H1 (cell line): ENCODE results near the gene RDM1. TPM values are rescaled to one million over a fixed set of nuclear protein-coding genes. Genes with fewer than 3 reads are reported as not detected.

ENCODE experiments used
- CTCF ChIA-PET: fragments of 300-600 bp; sonication (Branson Sonifier 250); formaldehyde crosslinking; loops from one replicate; lab custom pipeline; 2021; ENCODE audit not compliant: partially characterized antibody; lab: Charles Lee
- POLR2A ChIA-PET: fragments of 300-600 bp; sonication (Branson Sonifier 250); formaldehyde crosslinking; loops from one replicate; lab custom pipeline; 2021; ENCODE audit warnings: inconsistent platforms; ENCODE audit not compliant: partially characterized antibody; lab: Charles Lee
- DNase-seq, 2 experiments: peaks; one replicate each; pipeline versions ENCODE4 v3.0.0 to v3.0.0-alpha.2; 2010 to 2022; ENCODE audit warnings: low spot score in 2 of 2, low read depth in 1 of 2, mixed read lengths in 1 of 2
- FAIRE-seq: peaks from 2 replicates; lab custom pipeline; 2011; peaks lifted over from hg19 to GRCh38; lab: Jason Lieb, UNC
- H2AFZ ChIP-seq: 2 replicates; pipeline ENCODE4 v1.8.1; 2012; ENCODE audit warnings: low read length, inconsistent platforms
- H2AK5ac ChIP-seq: 2 replicates; pipeline ENCODE4 v1.6.1; 2013; ENCODE audit warnings: low read depth, low read length
- H2BK120ac ChIP-seq: replicated peaks from 2 replicates; pipeline ENCODE3; 2013; ENCODE audit warnings: low read depth, low read length, inconsistent platforms
- H2BK12ac ChIP-seq: 2 replicates; pipeline ENCODE4 v1.6.1; 2013; ENCODE audit warnings: low read depth, low read length
- H2BK15ac ChIP-seq: 2 replicates; pipeline ENCODE4 v1.6.1; 2013; ENCODE audit warnings: low read length
- H2BK20ac ChIP-seq: 2 replicates; pipeline ENCODE4 v1.6.1; 2013; ENCODE audit warnings: low read length
- H2BK5ac ChIP-seq: 2 replicates; pipeline ENCODE4 v1.6.1; 2013; ENCODE audit warnings: low read depth, low read length
- H3K14ac ChIP-seq: 2 replicates; pipeline ENCODE4 v1.6.1; 2013; ENCODE audit warnings: inconsistent platforms; ENCODE audit not compliant: insufficient read length
- H3K18ac ChIP-seq: 2 replicates; pipeline ENCODE4 v1.6.1; 2013; ENCODE audit warnings: low read length; ENCODE audit errors: extremely low read depth
- H3K23ac ChIP-seq: 2 replicates; pipeline ENCODE4 v1.6.1; 2013; ENCODE audit warnings: inconsistent platforms; ENCODE audit not compliant: insufficient read length
- H3K23me2 ChIP-seq: 2 replicates; pipeline ENCODE4 v1.6.1; 2013; ENCODE audit warnings: low read depth, low read length
- H3K27ac ChIP-seq: 2 replicates; pipeline ENCODE4 v1.6.1; 2011; ENCODE audit warnings: low read depth, low read length, inconsistent platforms
- H3K27me3 ChIP-seq, 4 experiments: replicated peaks in 1 of 4; 1 replicate in 1 of 4; 2 replicates in 3 of 4; pipeline versions ENCODE4 v1.6.1 to v1.8.1; 2011 to 2013; ENCODE audit warnings: low read length in 3 of 4, mild to moderate bottlenecking in 3 of 4, inconsistent platforms in 2 of 4, mixed read lengths in 2 of 4, moderate library complexity in 1 of 4; ENCODE audit not compliant: control insufficient read depth in 3 of 4, insufficient read depth in 3 of 4; ENCODE audit errors: extremely low read depth in 1 of 4
- H3K36me3 ChIP-seq, 4 experiments: 2 replicates each; pipeline versions ENCODE4 v1.6.1 to v1.8.1; 2011 to 2013; ENCODE audit warnings: mild to moderate bottlenecking in 4 of 4, low read length in 3 of 4, moderate library complexity in 2 of 4, control low read depth in 1 of 4, inconsistent platforms in 1 of 4; ENCODE audit not compliant: insufficient read depth in 4 of 4, control insufficient read depth in 2 of 4
- H3K4ac ChIP-seq: replicated peaks from 2 replicates; pipeline ENCODE3; 2013; ENCODE audit warnings: low read length, low read depth, mixed read lengths, inconsistent platforms; ENCODE audit not compliant: insufficient read length
- H3K4me1 ChIP-seq, 4 experiments: replicated peaks in 1 of 4; 1 replicate in 1 of 4; 2 replicates in 3 of 4; pipeline versions ENCODE4 v1.6.1 to v1.8.1; 2011 to 2013; ENCODE audit warnings: low read length in 3 of 4, inconsistent platforms in 2 of 4, mixed read lengths in 1 of 4; ENCODE audit not compliant: insufficient read depth in 4 of 4, control insufficient read depth in 3 of 4
- H3K4me2 ChIP-seq, 2 experiments: 2 replicates each; pipeline versions ENCODE4 v1.6.1 to v1.8.1; 2011 to 2013; ENCODE audit warnings: low read depth in 2 of 2, low read length in 2 of 2, control low read depth in 1 of 2, inconsistent platforms in 1 of 2, mild to moderate bottlenecking in 1 of 2; ENCODE audit not compliant: insufficient read depth in 1 of 2
- H3K4me3 ChIP-seq, 4 experiments: fragments of 200-600, 300-600 bp in 1 of 4; sonication (generic), shearing (Covaris generic), sonication (Bioruptor Twin) in 1 of 4; 2 replicates each; pipeline versions ENCODE4 v1.5.1 to v1.8.1; 2011 to 2016; ENCODE audit warnings: low read length in 4 of 4, low read depth in 3 of 4, control low read depth in 2 of 4, inconsistent platforms in 2 of 4, mild to moderate bottlenecking in 2 of 4, mixed read lengths in 1 of 4, moderate library complexity in 1 of 4; ENCODE audit not compliant: insufficient read depth in 2 of 4; ENCODE audit errors: extremely low read depth in 1 of 4
- H3K56ac ChIP-seq: replicated peaks from 2 replicates; pipeline ENCODE3; 2013; ENCODE audit warnings: low read depth, mild to moderate bottlenecking, mixed read lengths, low read length, inconsistent platforms; ENCODE audit not compliant: insufficient read length
- H3K79me1 ChIP-seq: 2 replicates; pipeline ENCODE4 v1.6.1; 2013; ENCODE audit warnings: low read depth, low read length, control low read depth
- H3K79me2 ChIP-seq, 2 experiments: 2 replicates each; pipeline versions ENCODE4 v1.6.1 to v1.8.1; 2012 to 2013; ENCODE audit warnings: low read length in 2 of 2, mild to moderate bottlenecking in 2 of 2, inconsistent platforms in 1 of 2; ENCODE audit not compliant: insufficient read depth in 2 of 2, control insufficient read depth in 1 of 2
- H3K9ac ChIP-seq, 4 experiments: replicated peaks in 1 of 4; 1 replicate in 1 of 4; 2 replicates in 3 of 4; pipeline versions ENCODE4 v1.6.1 to v1.8.1; 2011 to 2013; ENCODE audit warnings: low read depth in 3 of 4, low read length in 3 of 4, control low read depth in 2 of 4, mild to moderate bottlenecking in 2 of 4, moderate library complexity in 2 of 4, inconsistent platforms in 1 of 4; ENCODE audit errors: extremely low read depth in 1 of 4
- H3K9me3 ChIP-seq, 2 experiments: 2 replicates each; pipeline versions ENCODE4 v1.6.1 to v1.8.1; 2012 to 2013; ENCODE audit warnings: mild to moderate bottlenecking in 2 of 2, moderate library complexity in 2 of 2, control low read depth in 1 of 2, inconsistent platforms in 1 of 2, low read depth in 1 of 2, low read length in 1 of 2, mixed read lengths in 1 of 2; ENCODE audit not compliant: insufficient read depth in 2 of 2
- H4K20me1 ChIP-seq, 2 experiments: replicated peaks in 1 of 2; 2 replicates each; pipeline versions ENCODE3 to v1.8.1; 2011 to 2013; ENCODE audit warnings: inconsistent platforms in 2 of 2, low read length in 2 of 2, mild to moderate bottlenecking in 1 of 2; ENCODE audit not compliant: insufficient read depth in 2 of 2, control insufficient read depth in 1 of 2
- H4K5ac ChIP-seq: 2 replicates; pipeline ENCODE4 v1.6.1; 2013; ENCODE audit warnings: low read length, low read depth, mixed read lengths, inconsistent platforms; ENCODE audit not compliant: insufficient read length
- H4K8ac ChIP-seq: 2 replicates; pipeline ENCODE4 v1.8.0; 2013; ENCODE audit warnings: mild to moderate bottlenecking, moderate library complexity, low read length, inconsistent platforms; ENCODE audit not compliant: insufficient read depth; ENCODE audit errors: extremely low read depth
- H4K91ac ChIP-seq: replicated peaks from 2 replicates; pipeline ENCODE3; 2013; ENCODE audit warnings: low read length, mixed read lengths, inconsistent platforms; ENCODE audit not compliant: insufficient read length
- E2F6 ChIP-seq: IDR thresholded peaks from 2 replicates; pipeline ENCODE4 v1.6.1; 2012; ENCODE audit warnings: inconsistent platforms
- KDM4A ChIP-seq: IDR thresholded peaks from one replicate; pipeline ENCODE4 v1.7.1; 2012; ENCODE audit warnings: low read depth, mild to moderate bottlenecking, moderate library complexity, low read length, inconsistent platforms; ENCODE audit not compliant: severe bottlenecking
- KDM5A ChIP-seq: fragments of 200-600 bp; IDR thresholded peaks from 2 replicates; pipeline ENCODE4 v1.7.1; 2012; ENCODE audit warnings: mild to moderate bottlenecking, low read length, inconsistent platforms, mixed read lengths
- POU5F1 ChIP-seq: IDR thresholded peaks from 2 replicates; pipeline ENCODE4 v1.6.1; 2011; ENCODE audit warnings: low read depth, mild to moderate bottlenecking, low read length, moderate library complexity
- SIRT6 ChIP-seq: IDR thresholded peaks from one replicate; pipeline ENCODE4 v1.7.1; 2012; ENCODE audit warnings: low read length, inconsistent platforms
- SP4 ChIP-seq: IDR thresholded peaks from 2 replicates; pipeline ENCODE4 v1.6.1; 2012; ENCODE audit warnings: low read length, inconsistent platforms
- ZNF274 ChIP-seq: IDR thresholded peaks from 2 replicates; pipeline ENCODE4 v1.7.0; 2012; ENCODE audit warnings: low read length, borderline replicate concordance; ENCODE audit errors: extremely low read depth
- WGBS, 2 experiments: shearing (Covaris generic) in 1 of 2; methylation state at CpG; one replicate each; pipeline versions ENCODE4 v1.1.6 to v1.1.7; 2013 to 2015; ENCODE audit warnings: low lambda C conversion rate in 2 of 2, mixed read lengths in 2 of 2, inconsistent platforms in 1 of 2, low coverage in 1 of 2, missing lambda C conversion rate in 1 of 2; ENCODE audit not compliant: insufficient replicate concordance in 2 of 2, insufficient coverage in 1 of 2, insufficient read length in 1 of 2; ENCODE audit errors: extremely low coverage in 1 of 2, missing lambda C conversion rate in 1 of 2; 5-methylcytosine and 5-hydroxymethylcytosine counted together
- polyA plus RNA-seq, 7 experiments: library from polyadenylated mRNA; depleted of rRNA in 3 of 7; stranded (reverse) in 5 of 7; unstranded in 2 of 7; fragments of >200 nt in 5 of 7; fragments of 200-250 nt in 2 of 7; gene quantifications; 1 replicate in 5 of 7; 2 replicates in 1 of 7; 4 replicates in 1 of 7; pipeline versions ENCODE4 v1.2.1 to v1.2.3, GENCODE V29; 2011 to 2013; ENCODE audit warnings: missing spikeins in 2 of 7, mixed read lengths in 2 of 7
- total RNA-seq: library from RNA; stranded (reverse); fragmentation: NEBNext Ultra II Directional; extraction: Animal tissue kit (Norgen Biotek cat#: 25700); gene quantifications from 2 replicates; pipeline ENCODE4 v1.2.1, GENCODE V29; 2021
- TF ChIP-seq, protein P1 (sequence below): IDR thresholded peaks from 2 replicates; pipeline ENCODE4 v1.6.1; 2012; ENCODE audit warnings: inconsistent platforms

RDM1 gene
- total and polyA plus RNA-seq, 2 of the 8 experiments (the other 6 are each of a cell fraction or from before 2014, with no cell fraction given) = 7.3 to 9.7 TPM

DNA sequence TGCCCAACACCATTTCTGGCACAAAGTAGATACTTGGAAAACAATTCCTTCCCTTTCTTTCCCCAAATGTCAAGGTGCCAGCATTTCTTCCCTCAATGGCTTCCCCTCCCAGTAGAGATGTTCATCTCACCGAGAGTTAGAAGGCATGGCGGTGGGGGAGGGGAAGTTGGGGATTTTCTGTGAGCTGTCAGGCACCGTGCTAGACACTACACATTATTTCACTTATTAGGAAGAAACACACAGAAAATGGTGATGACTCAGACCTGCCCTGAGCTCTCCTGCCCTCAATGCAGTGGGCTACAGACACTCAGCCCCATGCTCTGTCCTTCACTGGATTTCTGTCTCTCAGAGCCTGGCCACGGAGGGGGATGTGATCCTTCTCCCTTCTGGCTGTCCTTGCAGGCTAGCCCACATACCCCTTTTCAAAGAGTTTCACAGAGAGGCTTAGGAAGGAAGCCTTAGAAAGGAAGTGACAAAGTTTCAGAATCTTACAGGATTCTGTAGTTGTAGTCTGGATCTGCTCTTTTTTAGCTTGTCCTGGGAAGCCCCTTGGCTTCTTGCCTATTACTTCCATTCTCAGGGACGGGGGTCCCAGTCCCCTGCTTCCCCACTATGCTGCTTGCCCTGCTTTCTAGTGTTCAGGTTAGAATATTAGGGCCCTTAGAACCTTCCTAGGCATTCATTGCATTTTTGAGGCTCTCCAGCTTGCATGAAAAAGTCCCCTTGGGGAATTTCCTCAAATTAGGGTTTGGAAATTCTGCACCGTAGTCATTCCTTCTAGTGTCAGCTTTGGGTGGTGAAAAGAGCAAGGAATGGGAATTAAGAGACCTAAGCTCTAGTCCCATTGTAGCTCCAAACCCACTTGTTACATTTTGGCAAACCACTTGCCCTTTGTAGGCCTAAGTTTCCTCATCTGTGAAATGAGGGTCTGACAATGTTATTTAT, 38.2 kb downstream of the RDM1 start:
- H2AK5ac ChIP-seq = no peak overlapping the region
- H3K23ac ChIP-seq = no peak overlapping the region
- H2BK20ac ChIP-seq = no peak overlapping the region
- H3K36me3 ChIP-seq = no peaks in the 10 kb centered on the region
- H2BK120ac ChIP-seq = no peak overlapping the region
- no peak overlapping the region for H3K4me2 ChIP-seq
- no peak overlapping the region for H4K91ac ChIP-seq
- H2BK5ac ChIP-seq = no peak overlapping the region
- no peak overlapping the region for H3K4me3 ChIP-seq
- FAIRE-seq (no peak), DNase-seq (no peak)
- ChIA-PET CTCF (no interaction called here), POLR2A (interaction anchor here (0.6 to 0.9 kb wide), 2 partner anchors 9 to 726 kb away, joined by 3 to 4 read pairs; no protein-coding TSS in a partner anchor)
- H4K5ac ChIP-seq = no peak overlapping the region
- no peak overlapping the region for H3K9ac ChIP-seq
- no peak overlapping the region for H3K14ac ChIP-seq
- H3K79me1 ChIP-seq = no peaks in the 10 kb centered on the region
- H3K4ac ChIP-seq = no peak overlapping the region
- no peaks in the 10 kb centered on the region for H3K23me2 ChIP-seq
- no peak overlapping the region for H3K56ac ChIP-seq
- H3K27me3 ChIP-seq = no peaks in the 10 kb centered on the region
- H2BK15ac ChIP-seq = no peak overlapping the region; the same call in 1 of the 2 replicates
- H3K27ac ChIP-seq = no peak overlapping the region
- peaks cover 0 to 8% (median 3%) of the 10 kb centered on the region in 4 experiments; a peak in 5 of 7 replicates for H3K4me1 ChIP-seq
- WGBS, 2 experiments = 85% methylated on average over 6 of the region's 6 CpGs; no CpG with 5 or more reads in 1 of the 2 experiments
- H3K79me2 ChIP-seq = no peaks in the 10 kb centered on the region
- H2AFZ ChIP-seq = no peak overlapping the region
- H4K8ac ChIP-seq = no peak overlapping the region
- H2BK12ac ChIP-seq = no peak overlapping the region
- H3K9me3 ChIP-seq = no peaks in the 10 kb centered on the region
- no peaks in the 10 kb centered on the region for H4K20me1 ChIP-seq
- no peak overlapping the region; the same call in 1 of the 2 replicates for H3K18ac ChIP-seq
- TF ChIP-seq KDM5A = no peak
- TF ChIP-seq SP4 = no peak
- TF ChIP-seq KDM4A = no peak
- TF ChIP-seq ZNF274 = no peak
- no peak for TF ChIP-seq SIRT6
- no peak for TF ChIP-seq E2F6
- no peak for TF ChIP-seq POU5F1
- TF ChIP-seq, protein P1, sequence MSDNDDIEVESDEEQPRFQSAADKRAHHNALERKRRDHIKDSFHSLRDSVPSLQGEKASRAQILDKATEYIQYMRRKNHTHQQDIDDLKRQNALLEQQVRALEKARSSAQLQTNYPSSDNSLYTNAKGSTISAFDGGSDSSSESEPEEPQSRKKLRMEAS = no peak
